Measurements from ENCODE around the gene DSP. TPM values are rescaled to one million over a fixed set of nuclear protein-coding genes. Genes with fewer than 3 reads are reported as not detected.

Gene DSP
- total and polyA plus RNA-seq, 2 experiments from 2014 or later, result 16.8 to 43.7 TPM

DNA sequence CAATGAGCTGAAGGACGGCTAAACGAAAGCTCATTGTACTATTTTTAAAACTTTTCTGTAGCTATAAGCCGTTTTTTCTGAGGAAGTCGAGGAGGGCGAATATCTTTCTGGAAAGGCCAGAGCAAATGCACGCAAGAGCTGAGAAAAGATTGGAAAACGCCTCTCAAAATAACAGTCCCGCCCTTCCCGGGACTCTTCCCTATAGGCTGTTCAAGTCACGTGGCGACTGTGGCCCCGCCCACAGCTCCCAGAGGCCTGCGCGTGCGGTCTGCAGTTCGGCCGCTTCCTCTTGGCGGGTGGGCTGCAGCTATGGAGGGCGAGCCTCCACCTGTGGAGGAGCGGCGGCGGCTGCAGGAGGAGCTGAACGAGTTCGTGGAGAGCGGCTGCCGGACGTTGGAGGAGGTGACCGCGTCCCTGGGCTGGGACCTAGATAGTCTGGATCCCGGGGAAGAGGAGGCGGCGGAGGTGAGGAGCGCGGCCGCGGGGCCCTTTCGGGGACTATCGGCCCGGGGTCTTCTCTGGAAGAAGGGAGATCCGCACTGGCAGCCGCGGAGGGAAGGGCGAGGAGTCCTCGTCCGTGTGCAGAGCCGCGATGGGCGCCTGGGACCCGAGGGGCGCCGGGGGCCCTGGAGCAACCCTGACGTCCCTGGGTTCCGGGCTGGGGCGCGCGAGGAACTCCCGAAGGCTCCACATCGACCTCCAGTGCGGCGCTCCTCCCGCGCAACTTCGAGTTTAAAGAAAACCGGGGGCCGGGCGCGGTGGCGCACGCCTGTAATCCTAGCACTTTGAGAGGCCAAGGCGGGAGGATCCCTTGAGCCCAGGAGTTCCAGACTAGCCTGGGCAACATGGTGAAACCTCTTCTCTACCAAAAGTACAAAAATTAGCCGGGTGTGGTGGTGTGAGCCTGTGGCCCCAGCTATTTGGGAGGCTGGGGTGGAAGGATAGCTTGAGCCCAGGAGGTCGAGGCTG is 48.8 kb downstream of the DSP start, which contains the start of gene SNRNP48:
SNRNP48 (plus strand) TSS at position 250 of the 969 bp plus-strand sequence; CDS start at position 310, 60 bp downstream.
- Mint-ChIP-seq H3K4me3 (peak within 1 kb of the TSS; percentile 97), H3K27ac (peak within 1 kb of the TSS; percentile 96), H3K4me1 (peaks cover 24% of the 10 kb centered on the region), H3K36me3 (ENCODE audit: low read depth) (peaks cover 9% of the 10 kb centered on the region; the same call in 2 of the 3 replicates), H3K27me3 (ENCODE audit: insufficient read depth, low read depth, poor library complexity) (no peaks in the 10 kb centered on the region), H3K9me3 (no peaks in the 10 kb centered on the region)
- Histone ChIP-seq H3K36me3 (ENCODE audit: insufficient read depth) (peaks cover 16% of the 10 kb centered on the region), H2AFZ (peak within 1 kb of the TSS; percentile 69), H3K27ac (ENCODE audit: low read depth) (no peak within 1 kb of the TSS), H3K9me2 (ENCODE audit: insufficient read depth) (no peaks in the 10 kb centered on the region), H3K79me2 (replicated peaks; ENCODE audit: insufficient read depth) (peaks cover 46% of the 10 kb centered on the region), H3K4me2 (peak within 1 kb of the TSS; percentile 77), H3F3A (replicated peaks; ENCODE audit: low read depth) (no peaks in the 10 kb centered on the region), H4K20me1 (replicated peaks; ENCODE audit: insufficient read depth) (peaks cover 35% of the 10 kb centered on the region), H3K4me3 (peak within 1 kb of the TSS; percentile 77), H3K27me3 (ENCODE audit: insufficient read depth) (no peaks in the 10 kb centered on the region), H3K4me1 (ENCODE audit: insufficient read depth) (peaks cover 16% of the 10 kb centered on the region)
- TF ChIP-seq NANOG (IDR thresholded peaks at IDR 0.05; ENCODE audit: borderline replicate concordance), result no peak
- no peak for TF ChIP-seq EZH2phosphoT487 (IDR thresholded peaks at IDR 0.05; ENCODE audit: unreplicated experiment)
- peak; percentile 98 for TF ChIP-seq POLR2AphosphoS5 (IDR thresholded peaks at IDR 0.05; ENCODE audit: low read depth)
- DNase-seq (ENCODE audit: low spot score), result peak; percentile 97
- ATAC-seq, result peak; percentile 98

GRCh38 chr6:7590918-7591302 is 49.4 kb downstream of the DSP start:
- H3K27ac Mint-ChIP-seq, result no peak overlapping the region
- peak overlapping the region; percentile 77 for H3K4me2 ChIP-seq
- H3K27ac ChIP-seq (ENCODE audit: low read depth), result no peak overlapping the region
- H3K4me1 Mint-ChIP-seq, result peaks cover 24% of the 10 kb centered on the region
- H3F3A ChIP-seq (replicated peaks; ENCODE audit: low read depth), result no peaks in the 10 kb centered on the region
- ATAC-seq (peak; percentile 6; the same call in 2 of the 3 replicates), DNase-seq (ENCODE audit: low spot score) (peak; percentile 17)
- H3K36me3 Mint-ChIP-seq (ENCODE audit: low read depth), result peaks cover 12% of the 10 kb centered on the region; the same call in 2 of the 3 replicates
- no peaks in the 10 kb centered on the region for H3K27me3 Mint-ChIP-seq (ENCODE audit: insufficient read depth, low read depth, poor library complexity)
- H3K9me3 Mint-ChIP-seq, result no peaks in the 10 kb centered on the region
- H3K4me3 ChIP-seq, result peak overlapping the region; percentile 77
- H3K36me3 ChIP-seq (ENCODE audit: insufficient read depth), result peaks cover 22% of the 10 kb centered on the region
- H3K9me2 ChIP-seq (ENCODE audit: insufficient read depth), result no peaks in the 10 kb centered on the region
- H3K4me3 Mint-ChIP-seq, result peak overlapping the region; percentile 97
- H3K4me1 ChIP-seq (ENCODE audit: insufficient read depth), result peaks cover 16% of the 10 kb centered on the region
- H2AFZ ChIP-seq, result peak overlapping the region; percentile 60; the same call in 1 of the 2 replicates
- H4K20me1 ChIP-seq (replicated peaks; ENCODE audit: insufficient read depth), result peaks cover 35% of the 10 kb centered on the region
- H3K27me3 ChIP-seq (ENCODE audit: insufficient read depth), result no peaks in the 10 kb centered on the region
- peaks cover 47% of the 10 kb centered on the region for H3K79me2 ChIP-seq (replicated peaks; ENCODE audit: insufficient read depth)
- no peak for TF ChIP-seq ZNF331 (CRISPR knock-in tag; IDR thresholded peaks at IDR 0.05; ENCODE audit: low read depth)
- TF ChIP-seq ZNF114 (CRISPR knock-in tag; IDR thresholded peaks at IDR 0.05), result no peak
- no peak for TF ChIP-seq EZH2phosphoT487 (IDR thresholded peaks at IDR 0.05; ENCODE audit: unreplicated experiment)
- TF ChIP-seq, protein P1, sequence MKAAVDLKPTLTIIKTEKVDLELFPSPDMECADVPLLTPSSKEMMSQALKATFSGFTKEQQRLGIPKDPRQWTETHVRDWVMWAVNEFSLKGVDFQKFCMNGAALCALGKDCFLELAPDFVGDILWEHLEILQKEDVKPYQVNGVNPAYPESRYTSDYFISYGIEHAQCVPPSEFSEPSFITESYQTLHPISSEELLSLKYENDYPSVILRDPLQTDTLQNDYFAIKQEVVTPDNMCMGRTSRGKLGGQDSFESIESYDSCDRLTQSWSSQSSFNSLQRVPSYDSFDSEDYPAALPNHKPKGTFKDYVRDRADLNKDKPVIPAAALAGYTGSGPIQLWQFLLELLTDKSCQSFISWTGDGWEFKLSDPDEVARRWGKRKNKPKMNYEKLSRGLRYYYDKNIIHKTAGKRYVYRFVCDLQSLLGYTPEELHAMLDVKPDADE (IDR thresholded peaks at IDR 0.05), result no peak
- no peak for TF ChIP-seq REST (IDR thresholded peaks at IDR 0.05; ENCODE audit: unreplicated experiment)
- TF ChIP-seq NANOG (IDR thresholded peaks at IDR 0.05; ENCODE audit: borderline replicate concordance), result no peak
- no peak for TF ChIP-seq JUNB (IDR thresholded peaks at IDR 0.05; ENCODE audit: unreplicated experiment)
- TF ChIP-seq, protein P2, sequence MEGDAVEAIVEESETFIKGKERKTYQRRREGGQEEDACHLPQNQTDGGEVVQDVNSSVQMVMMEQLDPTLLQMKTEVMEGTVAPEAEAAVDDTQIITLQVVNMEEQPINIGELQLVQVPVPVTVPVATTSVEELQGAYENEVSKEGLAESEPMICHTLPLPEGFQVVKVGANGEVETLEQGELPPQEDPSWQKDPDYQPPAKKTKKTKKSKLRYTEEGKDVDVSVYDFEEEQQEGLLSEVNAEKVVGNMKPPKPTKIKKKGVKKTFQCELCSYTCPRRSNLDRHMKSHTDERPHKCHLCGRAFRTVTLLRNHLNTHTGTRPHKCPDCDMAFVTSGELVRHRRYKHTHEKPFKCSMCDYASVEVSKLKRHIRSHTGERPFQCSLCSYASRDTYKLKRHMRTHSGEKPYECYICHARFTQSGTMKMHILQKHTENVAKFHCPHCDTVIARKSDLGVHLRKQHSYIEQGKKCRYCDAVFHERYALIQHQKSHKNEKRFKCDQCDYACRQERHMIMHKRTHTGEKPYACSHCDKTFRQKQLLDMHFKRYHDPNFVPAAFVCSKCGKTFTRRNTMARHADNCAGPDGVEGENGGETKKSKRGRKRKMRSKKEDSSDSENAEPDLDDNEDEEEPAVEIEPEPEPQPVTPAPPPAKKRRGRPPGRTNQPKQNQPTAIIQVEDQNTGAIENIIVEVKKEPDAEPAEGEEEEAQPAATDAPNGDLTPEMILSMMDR (conservative IDR thresholded peaks at IDR 0.05; ENCODE audit: low read depth in 2 of 2), result no peak
- no peak for TF ChIP-seq CREB1 (CRISPR knock-in tag; IDR thresholded peaks at IDR 0.05; ENCODE audit: low read depth)
- no peak for TF ChIP-seq EZH2 (IDR thresholded peaks at IDR 0.05; ENCODE audit: low read depth, unreplicated experiment)
- TF ChIP-seq STAT1 (IDR thresholded peaks at IDR 0.05; ENCODE audit: unreplicated experiment), result no peak

Measured in GM23338 (cell line).